Measurements from ENCODE around the gene NDOR1. TPM values are rescaled to one million over a fixed set of nuclear protein-coding genes. Genes with fewer than 3 reads are reported as not detected.

Gene NDOR1
- total RNA-seq, 1 donor from 2014 or later = 22.4 TPM

GRCh38 chr9:137162505-137163364, 42.8 kb upstream of the NDOR1 start:
- H3K27ac Mint-ChIP-seq = no peak overlapping the region
- TF ChIP-seq, protein P1, sequence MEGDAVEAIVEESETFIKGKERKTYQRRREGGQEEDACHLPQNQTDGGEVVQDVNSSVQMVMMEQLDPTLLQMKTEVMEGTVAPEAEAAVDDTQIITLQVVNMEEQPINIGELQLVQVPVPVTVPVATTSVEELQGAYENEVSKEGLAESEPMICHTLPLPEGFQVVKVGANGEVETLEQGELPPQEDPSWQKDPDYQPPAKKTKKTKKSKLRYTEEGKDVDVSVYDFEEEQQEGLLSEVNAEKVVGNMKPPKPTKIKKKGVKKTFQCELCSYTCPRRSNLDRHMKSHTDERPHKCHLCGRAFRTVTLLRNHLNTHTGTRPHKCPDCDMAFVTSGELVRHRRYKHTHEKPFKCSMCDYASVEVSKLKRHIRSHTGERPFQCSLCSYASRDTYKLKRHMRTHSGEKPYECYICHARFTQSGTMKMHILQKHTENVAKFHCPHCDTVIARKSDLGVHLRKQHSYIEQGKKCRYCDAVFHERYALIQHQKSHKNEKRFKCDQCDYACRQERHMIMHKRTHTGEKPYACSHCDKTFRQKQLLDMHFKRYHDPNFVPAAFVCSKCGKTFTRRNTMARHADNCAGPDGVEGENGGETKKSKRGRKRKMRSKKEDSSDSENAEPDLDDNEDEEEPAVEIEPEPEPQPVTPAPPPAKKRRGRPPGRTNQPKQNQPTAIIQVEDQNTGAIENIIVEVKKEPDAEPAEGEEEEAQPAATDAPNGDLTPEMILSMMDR (IDR thresholded peaks at IDR 0.05; ENCODE audit: unreplicated experiment) = no peak
- DNase-seq (ENCODE audit: low spot score in 2 of 2, unreplicated experiment in 2 of 2) = peak in 1 of 2 experiments; percentile 53
- H3K4me3 Mint-ChIP-seq = peak overlapping the region; percentile 52
- H3K4me1 Mint-ChIP-seq = peaks cover 5% of the 10 kb centered on the region
- H3K36me3 Mint-ChIP-seq = no peaks in the 10 kb centered on the region
- no peaks in the 10 kb centered on the region for H3K9me3 Mint-ChIP-seq
- peaks cover 90% of the 10 kb centered on the region for H3K27me3 Mint-ChIP-seq (ENCODE audit: low read depth)

- Mint-ChIP-seq H3K4me1 (peaks cover 5% of the 10 kb centered on the region), H3K9me3 (no peaks in the 10 kb centered on the region), H3K36me3 (no peaks in the 10 kb centered on the region), H3K4me3 (peak overlapping the region; percentile 52), H3K27me3 (ENCODE audit: low read depth) (peaks cover 88% of the 10 kb centered on the region), H3K27ac (no peak overlapping the region)
- no peak for DNase-seq (ENCODE audit: low spot score in 2 of 2, unreplicated experiment in 2 of 2)
- TF ChIP-seq, protein P1 (IDR thresholded peaks at IDR 0.05; ENCODE audit: unreplicated experiment) = no peak
Observed at GRCh38 chr9:137163365-137163715, 42.2 kb upstream of the NDOR1 start.

- peaks cover 5% of the 10 kb centered on the region for H3K4me1 Mint-ChIP-seq
- no peak for DNase-seq (ENCODE audit: low spot score in 2 of 2, unreplicated experiment in 2 of 2)
- no peak overlapping the region for H3K27ac Mint-ChIP-seq
- no peak overlapping the region for H3K4me3 Mint-ChIP-seq
- TF ChIP-seq, protein P1 (IDR thresholded peaks at IDR 0.05; ENCODE audit: unreplicated experiment) = no peak
- no peaks in the 10 kb centered on the region for H3K9me3 Mint-ChIP-seq
- no peaks in the 10 kb centered on the region for H3K36me3 Mint-ChIP-seq
- peaks cover 86% of the 10 kb centered on the region for H3K27me3 Mint-ChIP-seq (ENCODE audit: low read depth)
Observed at GRCh38 chr9:137163805-137164204, 41.7 kb upstream of the NDOR1 start.

GRCh38 chr9:137164370-137165249, 40.9 kb upstream of the NDOR1 start:
- no peak for DNase-seq (ENCODE audit: low spot score in 2 of 2, unreplicated experiment in 2 of 2)
- TF ChIP-seq, protein P1 (IDR thresholded peaks at IDR 0.05; ENCODE audit: unreplicated experiment) = no peak
- peaks cover 7% of the 10 kb centered on the region for H3K4me1 Mint-ChIP-seq
- no peak overlapping the region for H3K4me3 Mint-ChIP-seq
- H3K27ac Mint-ChIP-seq = no peak overlapping the region
- no peaks in the 10 kb centered on the region for H3K36me3 Mint-ChIP-seq
- peaks cover 83% of the 10 kb centered on the region for H3K27me3 Mint-ChIP-seq (ENCODE audit: low read depth)
- no peaks in the 10 kb centered on the region for H3K9me3 Mint-ChIP-seq

- Mint-ChIP-seq H3K27me3 (ENCODE audit: low read depth) (peaks cover 81% of the 10 kb centered on the region), H3K36me3 (no peaks in the 10 kb centered on the region), H3K4me3 (no peak overlapping the region)
Observed at GRCh38 chr9:137165250-137165836, 40.2 kb upstream of the NDOR1 start.

More at GRCh38 chr9:137165250-137165836, 40.2 kb upstream of the NDOR1 start:
- no peak for DNase-seq (ENCODE audit: low spot score in 2 of 2, unreplicated experiment in 2 of 2)
- H3K27ac Mint-ChIP-seq = no peak overlapping the region
- TF ChIP-seq, protein P1 (IDR thresholded peaks at IDR 0.05; ENCODE audit: unreplicated experiment) = no peak
- H3K4me1 Mint-ChIP-seq = peaks cover 7% of the 10 kb centered on the region
- no peaks in the 10 kb centered on the region for H3K9me3 Mint-ChIP-seq
